ENCODE measurements around the gene GRID1. TPM values are rescaled to one million over a fixed set of nuclear protein-coding genes. Genes with fewer than 3 reads are reported as not detected.

Gene GRID1
- total RNA-seq, 1 experiment from 2014 or later = 5.6 TPM

DNA sequence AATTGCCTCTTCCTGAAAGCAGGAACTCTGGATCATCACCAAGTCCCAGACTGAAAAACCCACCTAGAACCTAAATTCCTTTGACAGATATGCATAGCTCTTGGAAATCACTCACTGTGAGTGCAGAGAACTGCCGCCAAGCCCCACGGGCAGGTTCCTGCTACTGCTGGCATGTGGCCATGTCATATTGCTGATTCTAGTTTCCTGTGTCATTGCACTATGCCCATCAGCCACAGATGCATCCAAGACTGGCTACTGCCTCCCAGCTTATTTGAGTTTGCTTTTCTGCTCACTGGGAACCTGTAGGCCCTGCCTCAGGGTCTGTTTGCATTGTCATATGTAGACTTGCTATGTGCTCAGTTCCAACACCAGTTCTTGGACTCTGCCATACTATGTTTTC lies 786.0 kb downstream of the GRID1 start:
- intact Hi-C loops (cut with micrococcal nuclease) = no loop called here
- Histone ChIP-seq H3K9me2 (ENCODE audit: insufficient read depth) (no peaks in the 10 kb centered on the region), H2AFZ (ENCODE audit: low read depth, low read length, poor library complexity, severe bottlenecking) (no peak overlapping the region), H3K4me3 (replicated peaks in 1 of 2; ENCODE audit: low read depth in 1 of 2, low read length in 2 of 2) (no peak overlapping the region), H3K4me1 (ENCODE audit: control insufficient read depth in 1 of 2, insufficient read depth in 2 of 2, low read length in 2 of 2) (no peaks in the 10 kb centered on the region), H3K27me3 (ENCODE audit: insufficient read depth, low read length) (no peaks in the 10 kb centered on the region; the same call in 1 of the 2 replicates), H3K9ac (ENCODE audit: low read length) (no peak overlapping the region), H3K4me2 (ENCODE audit: low read length) (no peak overlapping the region), H4K20me1 (ENCODE audit: insufficient read depth) (no peaks in the 10 kb centered on the region), H3K36me3 (ENCODE audit: control insufficient read depth in 1 of 2, insufficient read depth in 2 of 2, low read length in 2 of 2) (no peaks in the 10 kb centered on the region), H3K79me2 (ENCODE audit: insufficient read depth, low read length) (no peaks in the 10 kb centered on the region), H3K27ac (ENCODE audit: low read depth, low read length) (no peak overlapping the region), H3K9me3 (ENCODE audit: control insufficient read depth in 1 of 2, insufficient read depth in 1 of 2, low read depth in 1 of 2, low read length in 2 of 2) (no peaks in the 10 kb centered on the region)
- no TSS peak for BruUV-seq (replicated peaks)
- DNase-seq (ENCODE audit: low read depth, low spot score) = no peak
- POLR2A ChIA-PET = no interaction called here
- ATAC-seq = no peak
- TF ChIP-seq SP1 (IDR thresholded peaks at IDR 0.05; ENCODE audit: low read depth) (no peak), SRF (IDR thresholded peaks at IDR 0.05; ENCODE audit: low read depth) (no peak), YY1 (IDR thresholded peaks at IDR 0.05; ENCODE audit: extremely low read depth, insufficient replicate concordance, low read depth, low read length) (no peak), FOSL1 (IDR thresholded peaks at IDR 0.05; ENCODE audit: low read depth) (no peak), TCF7L2 (IDR thresholded peaks at IDR 0.05; ENCODE audit: borderline replicate concordance, extremely low read depth, insufficient read depth, insufficient read length) (no peak), EZH2 (IDR thresholded peaks at IDR 0.05) (no peak), CEBPB (IDR thresholded peaks at IDR 0.05; ENCODE audit: low read depth) (no peak), RAD21 (IDR thresholded peaks at IDR 0.05; ENCODE audit: low read depth) (no peak), JUND (IDR thresholded peaks at IDR 0.05) (no peak), CBX3 (IDR thresholded peaks at IDR 0.05; ENCODE audit: low read depth) (no peak)
- TF ChIP-seq, protein P1, sequence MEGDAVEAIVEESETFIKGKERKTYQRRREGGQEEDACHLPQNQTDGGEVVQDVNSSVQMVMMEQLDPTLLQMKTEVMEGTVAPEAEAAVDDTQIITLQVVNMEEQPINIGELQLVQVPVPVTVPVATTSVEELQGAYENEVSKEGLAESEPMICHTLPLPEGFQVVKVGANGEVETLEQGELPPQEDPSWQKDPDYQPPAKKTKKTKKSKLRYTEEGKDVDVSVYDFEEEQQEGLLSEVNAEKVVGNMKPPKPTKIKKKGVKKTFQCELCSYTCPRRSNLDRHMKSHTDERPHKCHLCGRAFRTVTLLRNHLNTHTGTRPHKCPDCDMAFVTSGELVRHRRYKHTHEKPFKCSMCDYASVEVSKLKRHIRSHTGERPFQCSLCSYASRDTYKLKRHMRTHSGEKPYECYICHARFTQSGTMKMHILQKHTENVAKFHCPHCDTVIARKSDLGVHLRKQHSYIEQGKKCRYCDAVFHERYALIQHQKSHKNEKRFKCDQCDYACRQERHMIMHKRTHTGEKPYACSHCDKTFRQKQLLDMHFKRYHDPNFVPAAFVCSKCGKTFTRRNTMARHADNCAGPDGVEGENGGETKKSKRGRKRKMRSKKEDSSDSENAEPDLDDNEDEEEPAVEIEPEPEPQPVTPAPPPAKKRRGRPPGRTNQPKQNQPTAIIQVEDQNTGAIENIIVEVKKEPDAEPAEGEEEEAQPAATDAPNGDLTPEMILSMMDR (IDR thresholded peaks at IDR 0.05 in 2 of 3, conservative IDR thresholded peaks at IDR 0.05 in 1 of 3; ENCODE audit: borderline replicate concordance in 1 of 3, insufficient read depth in 1 of 3, low read depth in 2 of 3, low read length in 2 of 3) = no peak
- RAD21 ChIA-PET (ENCODE audit: low non-redundant PET in 1 of 2, low total read pairs in 2 of 2, uncharacterized antibody in 2 of 2, unreplicated experiment in 2 of 2) = no interaction called here
- CTCF ChIA-PET = no interaction called here

Data from HCT116 (cell line).